ENCODE measurements around the gene WDR59.
"Not testable (repeated sequence)": the region's sequence is repeated elsewhere in the genome, so short reads cannot be mapped to it uniquely, and the experiment has no call there.

The WDR59 gene

DNA sequence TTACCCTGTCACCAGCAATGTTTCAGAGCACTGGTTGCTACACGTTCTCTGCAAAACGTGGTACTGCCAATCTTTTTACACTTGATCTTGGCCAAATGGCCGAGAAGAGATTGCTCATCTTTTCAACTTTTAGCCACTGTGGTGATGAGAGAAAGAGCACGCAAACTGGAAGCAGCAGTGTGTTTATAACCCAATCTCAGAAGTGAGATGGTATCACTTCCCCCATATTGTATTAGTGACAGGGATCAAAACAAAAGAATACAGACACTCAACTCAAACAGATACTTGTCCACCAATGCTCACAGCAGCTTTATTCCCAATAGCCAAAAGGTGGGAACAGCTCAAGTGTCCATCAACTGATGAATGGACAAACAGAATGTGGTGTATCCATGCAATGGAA lies 138.2 kb downstream of the WDR59 start:
- DNase-seq: no peak

DNA sequence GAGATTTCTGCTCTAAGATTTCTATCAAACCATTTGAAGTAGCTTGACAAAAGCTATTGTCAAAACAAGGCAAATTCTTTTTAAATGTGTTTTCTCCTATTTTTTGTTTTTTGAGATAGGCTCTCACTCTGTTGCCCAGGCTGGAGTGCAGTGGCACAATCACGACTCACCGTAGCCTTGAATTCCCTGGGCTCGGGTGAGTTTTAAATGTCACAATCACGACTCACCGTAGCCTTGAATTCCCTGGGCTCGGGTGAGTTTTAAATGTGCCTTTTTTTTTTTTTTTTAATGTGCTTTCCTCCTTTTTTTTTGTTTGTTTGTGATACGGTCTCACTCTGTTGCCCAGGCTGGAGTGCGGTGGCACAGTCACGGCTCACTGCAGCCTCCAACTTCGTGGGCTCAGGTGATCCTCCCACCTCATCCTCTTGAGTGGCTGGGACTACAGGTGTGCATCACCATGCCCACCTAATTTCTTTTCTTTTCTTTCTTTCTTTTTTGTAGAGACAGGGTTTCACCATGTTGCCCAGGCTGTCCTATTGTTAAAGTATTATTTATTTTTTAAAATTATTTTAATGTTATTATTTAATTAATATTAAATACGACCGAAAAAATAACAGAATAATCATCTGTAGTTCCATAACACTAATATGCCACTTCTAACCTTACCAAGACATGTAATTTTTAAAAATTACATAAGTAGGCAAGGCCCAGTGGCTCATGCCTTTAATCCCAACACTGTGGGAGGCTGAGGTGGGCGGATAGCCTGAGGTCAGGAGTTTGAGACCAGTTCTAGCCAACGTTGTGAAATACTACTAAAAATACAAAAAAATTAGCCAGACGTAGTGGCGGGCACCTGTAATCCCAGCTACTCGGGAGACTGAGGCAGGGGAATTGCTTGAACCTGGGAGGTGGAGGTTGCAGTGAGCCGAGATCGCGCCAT lies 140.6 kb downstream of the WDR59 start:
- DNase-seq: no peak

GRCh38 chr16:74843381-74844035 lies 141.4 kb downstream of the WDR59 start:
- not testable (repeated sequence) for DNase-seq

DNA sequence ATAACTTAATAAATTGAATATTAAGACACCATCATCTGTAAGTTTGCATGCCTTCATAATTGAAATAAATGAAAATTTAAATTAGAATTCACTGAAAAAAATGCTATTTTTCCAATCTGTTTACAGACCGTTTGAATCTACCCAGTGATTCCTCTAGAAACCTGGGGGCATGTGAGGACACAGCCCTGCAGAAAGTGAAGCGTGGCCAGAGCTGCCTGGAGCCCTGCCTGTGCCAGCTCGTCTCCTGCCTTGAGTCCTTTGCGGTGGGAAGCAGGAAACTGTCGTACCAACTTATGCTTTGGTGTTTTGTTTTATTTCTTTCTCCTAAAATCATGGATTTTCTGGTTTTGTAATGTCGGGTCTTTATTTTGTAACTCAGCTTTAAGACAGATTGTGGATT lies 142.5 kb downstream of the WDR59 start:
- DNase-seq: no peak

GRCh38 chr16:74841904-74842303 lies 143.0 kb downstream of the WDR59 start:
- DNase-seq: no peak

DNA sequence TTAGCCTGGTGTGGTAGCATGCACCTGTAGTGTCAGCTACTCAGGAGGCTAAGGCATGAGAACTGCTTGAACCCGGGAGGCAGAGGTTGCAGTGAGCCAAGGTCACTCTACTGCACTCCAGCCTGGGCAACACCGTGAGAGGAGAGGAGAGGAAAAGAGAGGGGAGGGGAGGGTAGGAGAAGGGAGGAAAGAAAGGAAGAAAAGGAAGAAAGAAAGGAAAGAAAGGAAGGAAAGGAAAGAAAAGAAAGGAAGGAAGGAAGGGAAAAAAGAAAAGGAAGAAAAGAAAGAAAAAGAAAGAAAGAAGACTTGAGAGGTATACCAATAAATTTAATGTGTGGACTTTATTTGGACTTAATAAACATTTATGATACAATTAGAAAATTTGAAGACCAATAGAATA lies 143.5 kb downstream of the WDR59 start:
- DNase-seq: no peak

DNA sequence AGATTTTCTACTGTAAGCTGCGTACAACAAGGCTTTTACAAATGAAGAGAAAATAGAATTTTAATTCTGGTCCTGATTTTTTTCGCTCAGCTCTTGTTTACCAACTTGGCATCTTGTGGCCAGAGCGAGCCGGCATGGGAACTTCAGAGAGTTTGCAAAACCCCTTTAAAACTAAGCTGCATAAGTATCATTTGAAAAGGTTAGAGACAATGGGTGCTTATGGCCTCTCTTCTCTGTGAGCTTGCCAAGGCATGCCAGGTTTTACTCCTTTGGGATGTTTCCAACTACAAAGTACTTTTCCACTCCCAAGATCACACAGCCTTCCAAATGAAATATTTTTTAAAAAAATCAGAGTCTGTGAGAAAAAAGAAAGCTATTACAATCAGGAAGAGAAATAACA lies 147.9 kb downstream of the WDR59 start:
- DNase-seq: no peak

GRCh38 chr16:74836111-74836671 lies 148.7 kb downstream of the WDR59 start:
- no peak for DNase-seq

- no peak for DNase-seq
Observed at GRCh38 chr16:74832228-74832627, 152.7 kb downstream of the WDR59 start.

DNA sequence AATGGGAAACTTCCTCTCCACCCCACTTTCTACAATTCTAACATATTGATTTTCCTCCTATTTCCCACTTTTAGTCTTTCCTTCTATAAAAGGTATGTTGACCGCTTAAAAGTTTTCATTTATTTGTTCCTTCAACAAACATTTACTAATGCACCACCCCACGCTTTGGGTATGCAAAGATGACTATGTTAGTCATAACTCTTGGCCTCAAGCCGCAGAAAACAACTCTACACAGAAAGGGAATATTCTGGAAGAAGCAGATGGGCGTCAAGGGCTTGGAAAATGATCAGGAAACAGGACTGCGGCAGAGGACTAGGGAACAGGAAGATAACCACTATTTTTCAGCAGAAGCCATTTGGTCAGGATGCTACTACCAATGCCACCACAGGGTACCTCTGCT lies 153.5 kb downstream of the WDR59 start:
- no peak for DNase-seq

DNA sequence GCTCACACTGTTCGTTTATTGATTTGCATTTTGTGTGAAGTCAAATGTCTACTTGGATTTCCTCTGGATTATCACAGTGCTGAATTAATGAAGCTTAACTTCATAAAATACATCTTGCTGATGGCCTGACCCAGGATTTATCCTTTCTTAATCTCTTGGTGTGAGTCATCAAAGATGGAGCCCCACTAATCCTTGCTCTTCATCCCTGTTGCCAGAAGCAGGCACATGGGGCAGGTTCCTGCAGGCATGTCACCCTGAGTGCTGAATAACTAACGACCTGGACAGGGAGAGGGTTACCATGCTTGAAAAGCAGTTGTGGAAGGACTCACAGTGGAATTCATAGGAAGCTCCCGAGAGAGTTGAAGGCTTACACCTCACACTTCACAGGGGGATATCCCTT lies 154.3 kb downstream of the WDR59 start:
- DNase-seq: no peak

- DNase-seq: no peak
Observed at GRCh38 chr16:74829637-74830036, 155.3 kb downstream of the WDR59 start.

DNA sequence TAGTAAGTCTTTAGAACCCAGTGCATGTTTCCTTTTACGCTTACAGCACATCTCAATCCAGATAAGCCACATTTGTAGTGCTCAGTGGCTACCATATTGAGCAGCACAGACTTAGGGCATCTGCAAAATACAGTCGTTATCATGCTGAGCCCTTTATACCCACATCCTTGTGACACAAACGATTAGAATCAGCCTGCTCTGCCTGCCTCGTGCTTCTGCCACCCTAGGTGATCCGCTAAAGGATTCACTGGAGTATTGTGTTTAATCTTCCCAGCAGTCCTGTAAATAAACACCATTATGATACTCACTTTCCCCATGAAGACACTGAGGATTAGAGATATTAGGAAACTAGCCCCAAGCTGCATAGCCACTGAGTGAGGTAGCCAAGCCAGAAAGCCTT lies 159.0 kb downstream of the WDR59 start:
- no peak for DNase-seq

GRCh38 chr16:74825016-74825415 lies 159.9 kb downstream of the WDR59 start:
- DNase-seq: no peak
